ENCODE results near the gene SPA17.

The SPA17 gene

GRCh38 chr11:124673333-124674167 is at the start of gene SPA17, which contains the start of gene SIAE:
SPA17 (plus strand) TSS chr11:124673904; CDS start chr11:124675265, 1,361 bp downstream.
SIAE (minus strand) TSS chr11:124673739; CDS start chr11:124673708, 31 bp downstream.
- peak; percentile 87 for DNase-seq

GRCh38 chr11:124625504-124626168 is 48.1 kb upstream of the SPA17 start:
- no peak for DNase-seq

- no peak for DNase-seq
Measured at GRCh38 chr11:124627546-124627945, 46.2 kb upstream of the SPA17 start.

- DNase-seq = no peak
Measured at GRCh38 chr11:124629961-124630360, 43.7 kb upstream of the SPA17 start.

- DNase-seq = no peak
Measured at GRCh38 chr11:124633355-124633754, 40.3 kb upstream of the SPA17 start.

GRCh38 chr11:124635932-124636331 is 37.8 kb upstream of the SPA17 start:
- DNase-seq = no peak

- no peak for DNase-seq
Measured at GRCh38 chr11:124638500-124638899, 35.2 kb upstream of the SPA17 start.

- no peak for DNase-seq
Measured at GRCh38 chr11:124639186-124639585, 34.5 kb upstream of the SPA17 start.

GRCh38 chr11:124640666-124641065 is 33.0 kb upstream of the SPA17 start:
- no peak for DNase-seq

- DNase-seq = no peak
Measured at GRCh38 chr11:124642628-124643027, 31.1 kb upstream of the SPA17 start.

- DNase-seq = no peak
Measured at GRCh38 chr11:124643042-124643604, 30.6 kb upstream of the SPA17 start.

- no peak for DNase-seq
Measured at GRCh38 chr11:124643605-124644425, 29.9 kb upstream of the SPA17 start.

GRCh38 chr11:124644426-124645280 is 29.1 kb upstream of the SPA17 start:
- DNase-seq = peak; percentile 20

GRCh38 chr11:124646148-124646547 is 27.6 kb upstream of the SPA17 start:
- DNase-seq = no peak

- no peak for DNase-seq
Measured at GRCh38 chr11:124648610-124649009, 25.1 kb upstream of the SPA17 start.

- DNase-seq = no peak
Measured at GRCh38 chr11:124656774-124657630, 16.7 kb upstream of the SPA17 start.

- no peak for DNase-seq
Measured at GRCh38 chr11:124657904-124658303, 15.8 kb upstream of the SPA17 start.

- no peak for DNase-seq
Measured at GRCh38 chr11:124658501-124658900, 15.2 kb upstream of the SPA17 start.

- DNase-seq = no peak
Measured at GRCh38 chr11:124658986-124659385, 14.7 kb upstream of the SPA17 start.

- DNase-seq = no peak
Measured at GRCh38 chr11:124661553-124661952, 12.2 kb upstream of the SPA17 start.

GRCh38 chr11:124662106-124662505 is 11.6 kb upstream of the SPA17 start:
- DNase-seq = no peak

Measured in RPMI8226 (cell line).